ENCODE results near the gene ARFGEF2. TPM values are rescaled to one million over a fixed set of nuclear protein-coding genes. Genes with fewer than 3 reads are reported as not detected.
"Not testable (repeated sequence)": the region's sequence is repeated elsewhere in the genome, so short reads cannot be mapped to it uniquely, and the experiment has no call there.

The ARFGEF2 gene
- total RNA-seq, 2 experiments from 2014 or later = 19.8 to 20.6 TPM

- POLR2A ChIA-PET = no interaction called here
These were observed 36.0 kb downstream of the ARFGEF2 start for GRCh38 chr20:48957533-48957932.

GRCh38 chr20:48958743-48959142, 37.2 kb downstream of the ARFGEF2 start:
- no peak for ATAC-seq (ENCODE audit: low read depth)
- Mint-ChIP-seq H3K4me1 (peaks cover 2% of the 10 kb centered on the region), H3K27me3 (no peaks in the 10 kb centered on the region), H3K9me3 (no peaks in the 10 kb centered on the region), H3K27ac (no peak overlapping the region), H3K4me3 (no peak overlapping the region), H3K36me3 (peaks cover 11% of the 10 kb centered on the region)
- DNase-seq = no peak
- POLR2A ChIA-PET = no interaction called here

More at GRCh38 chr20:48957533-48957932, 36.0 kb downstream of the ARFGEF2 start:
- DNase-seq (no peak), ATAC-seq (ENCODE audit: low read depth) (no peak)
- Mint-ChIP-seq H3K9me3 (no peaks in the 10 kb centered on the region), H3K27ac (no peak overlapping the region), H3K4me3 (no peak overlapping the region), H3K27me3 (no peaks in the 10 kb centered on the region), H3K4me1 (peaks cover 2% of the 10 kb centered on the region), H3K36me3 (peaks cover 8% of the 10 kb centered on the region)

- Mint-ChIP-seq H3K4me1 (peaks cover 2% of the 10 kb centered on the region), H3K9me3 (no peaks in the 10 kb centered on the region), H3K27me3 (no peaks in the 10 kb centered on the region), H3K4me3 (no peak overlapping the region), H3K36me3 (peaks cover 13% of the 10 kb centered on the region), H3K27ac (no peak overlapping the region)
- DNase-seq (no peak), ATAC-seq (ENCODE audit: low read depth) (no peak)
- POLR2A ChIA-PET = interaction anchor here (0.7 to 0.9 kb wide), 2 partner anchors 11 to 1233 kb away, joined by 3 to 4 read pairs; no protein-coding TSS in a partner anchor
These were observed 38.5 kb downstream of the ARFGEF2 start for GRCh38 chr20:48959899-48960550.

GRCh38 chr20:48962421-48962820, 40.9 kb downstream of the ARFGEF2 start:
- no peak for ATAC-seq (ENCODE audit: low read depth)
- Mint-ChIP-seq H3K36me3 (peaks cover 7% of the 10 kb centered on the region), H3K4me3 (no peak overlapping the region)

GRCh38 chr20:48962976-48963771, 41.7 kb downstream of the ARFGEF2 start:
- POLR2A ChIA-PET = interaction anchor here (0.6 kb wide), 1 partner anchor 37 kb away, joined by 3 read pairs; no protein-coding TSS in a partner anchor

More at GRCh38 chr20:48962421-48962820, 40.9 kb downstream of the ARFGEF2 start:
- no peak overlapping the region for H3K27ac Mint-ChIP-seq
- DNase-seq = no peak
- no peaks in the 10 kb centered on the region for H3K27me3 Mint-ChIP-seq
- H3K4me1 Mint-ChIP-seq = peaks cover 2% of the 10 kb centered on the region
- no peaks in the 10 kb centered on the region for H3K9me3 Mint-ChIP-seq
- POLR2A ChIA-PET = interaction anchor here (0.6 kb wide), 1 partner anchor 36 kb away, joined by 3 read pairs; no protein-coding TSS in a partner anchor

GRCh38 chr20:48965189-48965910, 43.8 kb downstream of the ARFGEF2 start:
- ATAC-seq (ENCODE audit: low read depth) = no peak
- H3K27ac Mint-ChIP-seq = peak overlapping the region; percentile 20

More at GRCh38 chr20:48962976-48963771, 41.7 kb downstream of the ARFGEF2 start:
- Mint-ChIP-seq H3K36me3 (peaks cover 6% of the 10 kb centered on the region), H3K27me3 (no peaks in the 10 kb centered on the region), H3K9me3 (no peaks in the 10 kb centered on the region), H3K4me3 (no peak overlapping the region), H3K27ac (peak overlapping the region; percentile 39), H3K4me1 (peaks cover 2% of the 10 kb centered on the region)
- DNase-seq (no peak), ATAC-seq (ENCODE audit: low read depth) (no peak)

GRCh38 chr20:48970681-48971365, 49.3 kb downstream of the ARFGEF2 start:
- Mint-ChIP-seq H3K27ac (no peak overlapping the region), H3K4me1 (no peaks in the 10 kb centered on the region), H3K4me3 (no peak overlapping the region), H3K36me3 (peaks cover 9% of the 10 kb centered on the region), H3K9me3 (no peaks in the 10 kb centered on the region), H3K27me3 (no peaks in the 10 kb centered on the region)
- POLR2A ChIA-PET = no interaction called here
- ATAC-seq (ENCODE audit: low read depth) (no peak), DNase-seq (no peak)

More at GRCh38 chr20:48965189-48965910, 43.8 kb downstream of the ARFGEF2 start:
- no peaks in the 10 kb centered on the region for H3K4me1 Mint-ChIP-seq
- H3K36me3 Mint-ChIP-seq = peaks cover 6% of the 10 kb centered on the region
- POLR2A ChIA-PET = no interaction called here
- DNase-seq = no peak
- no peaks in the 10 kb centered on the region for H3K9me3 Mint-ChIP-seq
- no peak overlapping the region for H3K4me3 Mint-ChIP-seq
- no peaks in the 10 kb centered on the region for H3K27me3 Mint-ChIP-seq

GRCh38 chr20:48971956-48972355, 50.4 kb downstream of the ARFGEF2 start:
- Mint-ChIP-seq H3K4me3 (no peak overlapping the region), H3K27me3 (no peaks in the 10 kb centered on the region), H3K36me3 (peaks cover 11% of the 10 kb centered on the region), H3K9me3 (no peaks in the 10 kb centered on the region), H3K4me1 (no peaks in the 10 kb centered on the region), H3K27ac (no peak overlapping the region)
- POLR2A ChIA-PET = no interaction called here
- DNase-seq = no peak
- no peak for ATAC-seq (ENCODE audit: low read depth)

- Mint-ChIP-seq H3K9me3 (no peaks in the 10 kb centered on the region), H3K36me3 (peaks cover 16% of the 10 kb centered on the region), H3K27me3 (no peaks in the 10 kb centered on the region), H3K4me1 (peaks cover 2% of the 10 kb centered on the region), H3K27ac (no peak overlapping the region), H3K4me3 (no peak overlapping the region)
- DNase-seq = no peak
- ATAC-seq (ENCODE audit: low read depth) = no peak
- POLR2A ChIA-PET = no interaction called here
These were observed 51.3 kb downstream of the ARFGEF2 start for GRCh38 chr20:48972816-48973215.

GRCh38 chr20:48975955-48976354, 54.4 kb downstream of the ARFGEF2 start:
- no peak for DNase-seq
- Mint-ChIP-seq H3K4me3 (no peak overlapping the region), H3K4me1 (peaks cover 4% of the 10 kb centered on the region), H3K27ac (no peak overlapping the region), H3K36me3 (peaks cover 40% of the 10 kb centered on the region), H3K9me3 (no peaks in the 10 kb centered on the region), H3K27me3 (no peaks in the 10 kb centered on the region)
- POLR2A ChIA-PET = interaction anchor here (0.8 kb wide), 1 partner anchor 36 kb away, joined by 3 read pairs; no protein-coding TSS in a partner anchor
- no peak for ATAC-seq (ENCODE audit: low read depth)

GRCh38 chr20:48979980-48980379, 58.5 kb downstream of the ARFGEF2 start:
- H3K9me3 Mint-ChIP-seq; H3K4me1 Mint-ChIP-seq; DNase-seq; POLR2A ChIA-PET; ATAC-seq (ENCODE audit: low read depth); H3K4me3 Mint-ChIP-seq; H3K27ac Mint-ChIP-seq; H3K27me3 Mint-ChIP-seq: not testable (repeated sequence)
- H3K36me3 Mint-ChIP-seq = peaks cover 61% of the 10 kb centered on the region

- no peak for ATAC-seq (ENCODE audit: low read depth)
- H3K27me3 Mint-ChIP-seq = no peaks in the 10 kb centered on the region
- DNase-seq = no peak
- H3K4me1 Mint-ChIP-seq = peaks cover 2% of the 10 kb centered on the region
- H3K9me3 Mint-ChIP-seq = no peaks in the 10 kb centered on the region
- peaks cover 39% of the 10 kb centered on the region for H3K36me3 Mint-ChIP-seq
- no peak overlapping the region for H3K27ac Mint-ChIP-seq
- no peak overlapping the region for H3K4me3 Mint-ChIP-seq
- POLR2A ChIA-PET = no interaction called here
These were observed 62.2 kb downstream of the ARFGEF2 start for GRCh38 chr20:48983423-48984400.
